GM19240 (cell line): ENCODE data around the gene BCL11B.

ENCODE experiments used
- DNase-seq: peaks from one replicate; pipeline ENCODE4 v3.0.0; 2011; ENCODE audit warnings: low spot score; ENCODE audit not compliant: insufficient read length

The BCL11B gene

DNA sequence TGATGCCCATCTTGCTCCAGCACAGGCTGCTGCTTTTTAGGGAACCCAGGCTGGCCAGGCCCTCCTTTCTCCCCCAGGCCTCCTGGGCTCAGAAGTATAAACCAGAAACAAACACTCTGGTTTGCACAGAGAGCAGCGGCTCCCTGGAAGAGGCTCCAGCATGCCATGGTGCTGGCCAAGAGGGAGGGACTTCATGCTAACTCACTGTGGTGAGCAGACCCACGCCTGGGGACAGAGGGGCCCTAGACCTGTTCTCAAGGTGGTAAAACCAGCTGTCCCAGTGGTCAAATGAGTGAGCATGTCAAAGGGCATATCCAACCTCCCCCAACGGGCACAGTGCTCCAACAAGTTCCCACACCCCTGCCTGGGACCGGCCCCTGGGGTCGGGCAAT lies 15.5 kb downstream of the BCL11B start:
- DNase-seq = no peak

DNA sequence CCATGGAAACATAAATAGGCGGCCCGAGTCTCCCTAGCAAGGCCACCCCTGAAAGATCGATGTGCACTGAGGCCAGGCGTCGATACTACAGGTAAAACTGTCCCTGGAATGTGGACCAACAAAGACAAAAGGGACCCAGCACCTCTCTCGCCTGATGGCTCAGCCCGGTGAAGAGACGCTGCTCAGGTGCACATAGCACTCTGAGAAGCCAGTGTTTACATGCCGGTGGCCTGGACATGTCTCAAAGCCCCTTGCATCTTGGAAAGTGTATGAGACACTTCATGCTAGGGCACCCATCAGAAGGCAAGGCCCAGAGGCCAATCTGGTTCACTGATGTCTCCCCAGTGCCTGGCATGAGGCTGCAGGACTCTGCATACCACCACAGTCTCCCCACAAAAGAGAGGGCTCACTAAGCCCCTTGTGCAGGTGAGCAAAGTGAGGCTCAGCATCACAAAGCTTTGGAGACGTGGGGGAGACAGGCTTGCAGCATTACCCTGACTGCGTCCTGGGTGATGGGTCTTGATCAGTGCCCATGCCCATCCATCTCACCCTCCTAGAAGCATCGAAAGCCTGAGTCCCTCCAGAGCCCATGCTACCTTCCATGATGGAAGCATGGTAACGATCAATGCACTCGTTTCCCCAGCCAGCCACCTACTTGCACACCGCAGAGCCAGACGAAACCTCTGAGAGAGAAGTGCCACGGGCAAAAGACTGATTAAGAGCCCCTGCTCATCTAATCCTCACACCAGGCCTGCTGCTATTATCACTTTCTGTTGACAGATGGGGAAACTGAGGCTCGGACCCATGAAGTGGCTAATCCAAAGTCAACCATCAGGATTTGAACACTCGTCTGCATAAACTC lies 16.1 kb downstream of the BCL11B start:
- no peak for DNase-seq

DNA sequence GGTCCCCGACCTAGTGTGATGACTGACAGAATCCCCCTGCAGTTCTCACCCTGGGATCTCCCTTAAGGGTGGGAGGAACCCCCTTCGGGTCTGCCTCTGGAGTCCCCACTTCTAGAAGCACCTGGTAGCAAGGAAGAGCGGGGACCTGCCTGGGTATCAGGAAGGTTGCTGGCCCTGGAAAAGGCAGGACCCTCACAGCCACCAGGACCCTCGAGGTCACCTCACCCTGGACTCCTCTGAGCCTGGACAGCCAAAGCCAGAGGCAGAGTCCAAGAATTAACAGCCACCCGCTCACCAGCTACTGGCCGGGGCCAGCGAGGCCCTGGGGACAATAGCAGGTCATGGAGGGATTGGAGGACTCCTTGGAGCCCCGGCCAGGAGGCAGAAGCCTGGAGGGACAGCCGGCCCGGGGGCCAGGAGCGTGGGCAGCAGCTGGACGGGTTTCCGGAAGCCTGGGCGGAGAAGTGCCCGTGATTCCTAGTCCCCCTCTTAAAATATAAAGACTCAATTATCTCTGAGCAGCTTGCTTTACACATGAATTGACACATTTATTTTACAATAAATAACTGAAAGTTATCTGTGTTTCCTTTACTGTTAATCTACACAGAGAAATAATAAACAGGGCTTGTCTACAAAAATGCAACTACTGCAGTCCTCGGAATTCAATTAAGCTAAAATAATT lies 17.5 kb downstream of the BCL11B start:
- DNase-seq = no peak

DNA sequence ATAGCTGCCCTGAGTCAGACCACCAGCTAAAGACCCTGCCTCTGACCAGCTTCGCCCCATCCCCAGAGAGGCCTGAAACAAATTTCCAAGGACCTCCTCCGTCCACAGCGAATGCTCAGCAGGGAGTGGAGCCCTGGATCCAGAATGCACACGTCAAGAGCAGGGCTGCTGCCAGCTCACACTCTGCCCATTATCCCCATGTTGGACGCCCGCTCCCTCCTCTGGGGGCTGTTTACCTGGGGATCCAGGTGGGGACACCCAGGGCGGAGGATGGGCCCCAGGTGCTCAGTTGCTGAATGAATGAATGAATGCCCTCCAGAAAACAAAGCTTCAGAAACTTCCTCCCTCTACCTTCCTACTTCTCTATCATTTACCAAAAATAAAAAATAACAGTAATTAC lies 18.1 kb downstream of the BCL11B start:
- no peak for DNase-seq

DNA sequence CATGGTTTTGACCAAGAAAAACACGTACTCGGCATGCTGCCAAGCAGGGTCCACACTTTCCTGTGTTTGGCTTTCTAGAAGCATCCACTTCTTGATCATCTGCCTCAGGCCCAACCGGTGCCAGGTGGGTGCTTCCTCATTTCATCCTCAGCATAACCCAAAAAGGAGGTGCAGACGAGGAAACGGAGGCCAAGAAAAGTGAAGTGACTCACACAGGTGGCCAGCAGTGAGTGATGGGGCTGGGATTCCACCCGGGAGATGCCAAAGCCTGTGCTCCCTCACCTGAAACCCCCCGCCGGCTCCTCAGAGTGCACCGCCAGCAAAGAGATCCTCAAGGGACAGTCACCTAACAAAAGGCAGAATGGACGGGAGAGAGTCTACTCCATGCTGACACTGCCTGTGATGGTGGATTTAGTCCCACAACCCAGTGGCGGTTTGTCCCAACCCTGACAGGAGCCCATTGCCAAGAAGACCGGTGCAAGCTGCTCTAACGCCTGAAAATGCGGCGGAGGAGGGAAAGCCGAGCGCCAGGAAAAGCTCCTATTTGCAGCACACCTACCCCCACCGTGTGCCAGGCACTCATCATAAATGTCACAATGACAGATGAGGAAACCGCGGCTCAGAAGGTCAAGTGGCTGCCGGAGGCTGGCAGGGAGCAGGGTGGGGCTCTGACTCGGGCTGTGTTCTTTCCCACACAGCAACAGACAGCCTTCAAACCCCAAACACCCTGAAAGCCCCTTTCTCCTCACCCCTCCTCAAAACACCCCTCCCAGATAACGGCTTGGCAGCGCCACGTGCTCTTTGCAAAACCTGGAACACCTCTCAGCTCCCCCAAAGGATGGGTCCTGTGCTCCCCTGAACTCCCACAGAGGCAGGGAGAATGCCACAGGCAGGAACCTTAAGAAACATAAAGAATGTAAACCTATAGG lies 18.8 kb downstream of the BCL11B start:
- DNase-seq = no peak

DNA sequence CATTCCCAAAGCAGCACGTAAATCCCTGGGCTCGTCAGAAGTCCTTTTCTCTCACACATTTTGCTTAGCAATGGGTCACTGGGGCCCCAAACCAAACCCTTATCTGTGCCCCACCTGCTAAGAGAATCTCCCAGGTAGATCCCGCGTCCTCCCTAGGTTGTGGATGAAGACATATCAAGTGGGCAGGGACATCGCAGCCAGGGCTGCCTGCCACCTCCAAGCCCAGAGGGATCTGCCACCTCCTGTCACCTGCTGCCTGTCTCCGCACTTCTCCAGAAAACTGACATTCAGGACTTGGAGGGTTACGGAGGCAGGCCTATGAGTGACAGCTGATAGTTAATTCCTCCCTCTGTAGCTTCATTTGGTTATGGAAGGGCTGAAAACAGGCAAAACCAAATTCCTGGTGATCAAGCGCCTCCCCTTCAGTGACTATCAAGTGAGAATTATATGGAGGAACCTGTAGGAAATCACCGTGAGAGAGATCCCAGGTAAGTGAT lies 19.5 kb downstream of the BCL11B start:
- no peak for DNase-seq

DNA sequence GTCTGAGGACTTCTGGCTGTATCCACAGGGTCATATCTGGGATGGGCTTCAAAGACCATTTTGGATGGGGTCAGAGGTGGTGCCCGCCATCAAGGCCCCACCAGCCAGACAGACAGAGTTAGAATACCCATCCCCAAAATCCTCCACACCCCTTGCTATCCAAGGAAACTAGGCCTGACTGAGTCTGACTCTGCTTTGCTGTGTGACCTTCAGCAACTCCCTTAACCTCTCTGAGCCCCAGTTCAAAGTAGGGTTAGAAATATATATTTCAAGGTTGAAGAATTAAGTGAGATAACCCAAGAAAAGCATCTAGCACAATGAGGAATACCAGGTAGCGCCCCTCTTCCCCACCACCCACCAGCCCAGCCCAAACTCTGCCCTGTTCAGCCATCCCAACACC lies 20.3 kb downstream of the BCL11B start:
- DNase-seq = no peak

DNA sequence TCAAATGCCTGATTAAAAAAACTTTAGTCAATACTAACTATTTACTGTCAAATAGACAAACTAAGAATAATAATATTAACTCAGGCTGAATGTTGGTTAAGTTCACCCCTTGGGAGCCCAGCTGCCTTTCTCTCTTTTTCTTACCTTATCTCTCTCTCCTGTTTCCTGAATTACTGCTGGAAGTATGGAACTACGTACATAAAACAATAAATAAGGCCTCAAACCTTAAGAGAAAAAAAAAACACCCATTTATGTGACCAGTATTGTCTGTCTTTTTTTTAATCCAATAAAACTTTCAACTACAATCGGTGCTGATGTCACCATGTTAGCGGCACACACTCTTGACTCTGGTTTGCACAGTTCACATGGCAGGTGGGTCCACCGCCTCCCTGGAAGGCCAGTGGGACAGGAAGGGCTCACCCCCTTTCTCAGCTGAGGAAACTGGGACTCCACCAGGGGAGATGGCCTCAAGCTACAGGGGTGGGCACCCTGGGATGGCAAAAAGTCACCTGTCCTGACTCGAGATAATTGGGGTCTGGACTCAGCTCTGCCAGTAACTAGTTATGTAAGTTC lies 21.3 kb downstream of the BCL11B start:
- no peak for DNase-seq

DNA sequence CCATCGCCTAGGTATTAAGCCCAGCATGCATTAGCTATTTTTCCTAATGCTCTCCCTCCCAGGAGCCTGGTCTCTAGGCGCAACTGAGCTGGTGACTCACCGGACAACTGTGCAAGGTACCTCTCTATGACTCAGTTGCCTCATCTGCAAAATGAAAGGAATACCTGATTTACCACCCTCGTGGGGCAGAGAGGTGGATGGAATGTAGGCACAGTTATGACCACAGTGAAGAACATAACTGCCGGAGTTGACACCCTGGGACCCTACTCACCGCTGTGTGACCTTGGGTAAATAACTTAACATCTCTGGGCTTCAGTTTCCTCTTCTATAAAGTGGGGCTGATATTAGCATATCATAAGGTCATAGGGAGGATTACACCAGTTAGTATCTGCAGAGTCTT lies 22.6 kb downstream of the BCL11B start:
- DNase-seq = no peak

DNA sequence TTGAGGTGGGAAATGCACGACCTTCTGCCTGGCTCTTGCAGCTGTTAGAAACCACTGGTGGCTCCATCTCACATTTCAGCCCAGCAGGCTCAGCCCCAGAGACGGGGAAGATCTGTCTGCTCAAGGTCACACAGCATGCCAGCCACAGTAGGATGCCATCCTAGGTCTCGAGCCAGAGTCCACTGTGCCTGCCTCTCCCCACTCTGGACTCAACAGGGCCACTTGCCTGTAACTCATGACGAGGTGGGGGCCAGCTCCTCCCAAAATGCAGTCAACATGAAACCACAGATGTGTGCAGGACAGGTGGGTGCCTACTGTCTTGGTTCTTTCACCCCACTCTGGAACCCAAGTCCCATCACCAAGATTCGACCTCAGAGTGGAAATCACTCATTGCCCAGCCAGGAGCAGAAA lies 23.2 kb downstream of the BCL11B start:
- DNase-seq = no peak

DNA sequence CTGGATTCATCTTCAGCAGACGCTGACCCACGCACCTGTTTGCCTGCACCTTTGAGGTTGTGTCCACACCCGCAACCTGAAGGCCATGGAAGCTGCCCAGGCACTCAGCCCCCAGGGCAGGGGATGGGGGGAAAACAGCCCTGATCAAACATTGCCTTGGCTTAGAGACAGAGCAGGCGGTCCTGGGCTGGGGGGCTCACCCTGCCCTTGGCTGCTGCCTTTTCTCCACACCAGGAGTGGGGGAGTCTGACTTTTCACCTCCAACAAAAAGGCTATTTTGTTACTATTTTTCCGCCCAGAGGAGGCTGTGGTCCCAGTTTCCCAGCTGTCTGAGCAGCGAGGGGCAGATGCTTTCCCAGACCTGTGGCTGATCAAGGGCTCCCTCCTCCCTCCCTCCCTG lies 24.2 kb downstream of the BCL11B start:
- no peak for DNase-seq

DNA sequence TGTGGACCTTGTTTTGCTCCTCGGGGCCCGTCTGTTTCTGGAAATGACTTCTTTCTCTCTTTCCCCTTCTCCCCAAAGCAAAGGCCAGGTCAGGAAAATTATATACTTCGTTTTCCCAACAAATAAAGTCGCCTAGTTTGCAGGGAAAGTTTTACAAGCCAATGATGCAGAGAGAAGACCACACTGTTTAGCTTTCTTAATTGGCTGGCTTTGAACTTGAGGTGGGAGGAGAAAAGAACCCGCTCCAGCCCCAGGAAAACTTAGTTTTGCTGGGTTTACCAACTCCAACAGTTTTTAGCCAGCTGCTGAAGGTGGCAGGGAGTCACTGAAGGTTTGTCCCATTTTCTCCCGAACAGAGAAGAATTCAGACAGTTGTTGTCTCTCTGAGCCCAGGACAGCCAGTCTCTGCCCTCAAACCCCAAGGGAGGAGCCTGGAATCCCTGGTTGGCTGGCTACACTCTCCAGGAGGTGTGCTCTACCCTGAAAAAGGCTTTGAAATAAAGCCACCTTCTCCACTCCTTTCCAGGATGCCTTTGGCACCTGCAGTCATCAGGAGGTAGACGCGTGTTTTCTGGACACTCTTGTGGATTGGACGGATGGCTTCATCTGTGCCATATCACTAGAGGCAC lies 24.8 kb downstream of the BCL11B start:
- DNase-seq = no peak

DNA sequence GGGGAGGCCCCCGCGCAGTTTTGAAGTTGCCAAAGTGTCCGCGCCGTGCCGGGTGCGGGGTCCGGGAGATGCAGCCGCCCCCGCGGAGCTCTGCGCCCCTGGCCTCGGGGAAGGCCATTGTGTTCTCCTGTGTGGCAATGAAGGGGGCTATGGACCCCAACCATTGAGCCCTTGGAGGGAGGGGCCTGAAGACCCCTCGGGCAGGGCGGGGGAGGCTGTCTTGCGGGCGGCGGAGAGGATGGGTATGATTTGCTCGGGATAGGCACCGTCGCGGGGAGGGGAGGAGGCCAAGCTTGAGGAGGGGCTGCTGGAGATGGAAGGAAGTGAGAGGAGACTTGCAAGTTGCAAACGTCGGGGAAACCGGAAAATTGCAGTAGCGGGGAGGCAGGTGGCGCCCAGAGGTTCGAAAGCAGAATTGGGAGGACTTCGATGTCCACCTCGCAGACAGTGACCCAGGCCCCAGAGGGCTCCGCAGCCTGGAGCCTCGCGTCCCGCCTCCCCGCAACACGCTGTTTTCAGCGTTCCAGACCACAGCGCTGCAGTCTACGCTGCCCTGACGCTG lies 25.4 kb downstream of the BCL11B start:
- no peak for DNase-seq

DNA sequence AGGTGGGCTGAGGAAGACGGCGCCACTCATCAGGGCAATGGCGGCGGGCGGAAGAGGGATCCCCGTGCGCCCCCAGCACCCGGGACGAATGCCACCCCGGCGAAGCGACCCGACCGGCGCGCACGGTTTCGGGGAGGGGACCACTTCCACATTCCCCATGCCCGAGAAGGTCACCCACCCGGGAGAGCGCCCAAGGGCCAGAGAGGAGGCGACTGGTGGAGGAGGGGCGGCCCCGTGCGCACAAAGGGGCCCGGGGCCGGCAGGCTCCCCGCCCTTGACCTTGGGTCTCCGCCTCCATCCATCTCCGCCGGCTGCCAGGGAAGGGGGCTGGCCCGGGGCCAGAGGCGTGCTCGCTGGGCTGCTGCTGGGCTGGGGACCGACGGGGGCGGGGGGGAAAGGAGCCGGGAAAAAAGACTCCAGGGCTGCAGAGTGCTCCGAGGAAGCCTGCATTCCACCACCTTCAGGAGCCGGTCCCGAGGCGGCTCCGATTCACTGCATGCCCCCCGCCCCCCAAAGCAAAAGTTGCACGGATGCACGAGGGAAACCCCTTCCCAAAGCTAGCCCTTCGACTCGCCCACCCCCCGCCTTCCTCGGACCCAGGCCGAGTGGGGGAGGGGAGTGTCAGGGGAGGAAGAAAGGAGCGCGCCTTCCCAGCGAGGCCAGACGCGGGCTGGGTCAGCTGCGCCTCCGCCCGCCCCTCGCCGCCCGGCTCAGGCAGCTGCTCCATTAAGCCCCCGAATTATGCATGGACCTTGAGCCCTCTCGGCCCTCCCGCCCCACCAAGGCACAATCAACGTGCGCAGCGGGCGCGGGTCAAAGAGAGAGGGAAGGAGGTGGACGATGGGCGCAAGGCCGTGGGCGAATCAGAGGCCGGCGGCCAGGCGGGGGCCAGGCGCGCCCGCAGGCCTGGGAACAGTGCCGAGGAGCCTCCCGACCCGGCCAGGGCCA lies 26.2 kb downstream of the BCL11B start:
- no peak for DNase-seq

DNA sequence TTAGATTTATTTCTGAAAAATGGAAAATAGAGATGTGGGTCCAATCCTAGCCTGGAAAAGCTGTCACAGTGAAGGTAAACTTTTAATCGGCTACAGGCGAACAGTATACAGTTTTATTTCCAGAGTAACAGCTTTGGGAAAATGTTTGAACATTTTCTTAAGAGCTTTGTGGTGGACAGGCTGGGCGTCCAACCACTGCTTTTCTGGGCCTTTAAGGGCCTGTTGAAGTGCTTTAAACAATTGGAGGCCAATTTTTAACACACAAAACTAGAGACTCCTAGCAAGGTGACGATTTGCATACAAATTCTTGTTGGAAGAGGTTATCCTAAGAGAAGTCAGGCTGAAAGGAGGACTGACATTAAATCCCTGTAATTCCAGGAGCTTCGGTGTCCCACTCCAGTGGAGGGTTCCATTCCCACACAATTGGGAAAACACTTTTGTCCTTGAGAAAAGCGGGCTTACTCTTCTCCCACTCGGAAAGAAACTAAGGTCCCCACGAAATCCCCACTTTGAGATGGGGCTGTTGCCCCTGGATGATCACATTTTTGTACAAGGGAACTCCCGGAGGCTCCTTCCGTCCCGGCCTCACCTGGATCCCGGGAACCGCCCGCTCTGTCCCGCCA lies 26.9 kb downstream of the BCL11B start:
- DNase-seq = no peak

DNA sequence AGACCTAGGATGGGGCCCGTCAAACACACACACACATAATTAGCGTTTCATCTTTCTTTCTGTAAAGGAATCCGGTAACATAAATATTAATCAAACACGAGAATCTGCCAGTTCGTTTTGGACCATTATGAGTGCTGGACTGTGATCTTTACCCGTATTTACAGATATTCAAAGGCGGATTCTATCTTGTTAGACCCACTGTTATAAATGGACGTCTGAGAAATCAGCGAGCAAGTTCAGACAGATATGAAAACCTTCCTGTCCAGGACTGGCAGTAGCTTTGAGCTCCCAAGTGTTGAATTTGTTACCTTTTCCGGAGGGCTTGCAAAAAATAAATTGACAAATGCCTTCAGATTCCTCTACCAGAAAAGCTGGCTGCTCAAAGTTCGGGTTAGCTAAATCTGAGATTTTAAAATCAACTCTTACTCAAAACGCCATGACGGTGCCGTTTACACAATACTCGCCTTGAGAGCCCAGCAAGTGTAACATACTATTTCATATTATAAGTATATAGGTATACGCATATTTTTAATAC lies 27.6 kb downstream of the BCL11B start:
- DNase-seq = no peak

DNA sequence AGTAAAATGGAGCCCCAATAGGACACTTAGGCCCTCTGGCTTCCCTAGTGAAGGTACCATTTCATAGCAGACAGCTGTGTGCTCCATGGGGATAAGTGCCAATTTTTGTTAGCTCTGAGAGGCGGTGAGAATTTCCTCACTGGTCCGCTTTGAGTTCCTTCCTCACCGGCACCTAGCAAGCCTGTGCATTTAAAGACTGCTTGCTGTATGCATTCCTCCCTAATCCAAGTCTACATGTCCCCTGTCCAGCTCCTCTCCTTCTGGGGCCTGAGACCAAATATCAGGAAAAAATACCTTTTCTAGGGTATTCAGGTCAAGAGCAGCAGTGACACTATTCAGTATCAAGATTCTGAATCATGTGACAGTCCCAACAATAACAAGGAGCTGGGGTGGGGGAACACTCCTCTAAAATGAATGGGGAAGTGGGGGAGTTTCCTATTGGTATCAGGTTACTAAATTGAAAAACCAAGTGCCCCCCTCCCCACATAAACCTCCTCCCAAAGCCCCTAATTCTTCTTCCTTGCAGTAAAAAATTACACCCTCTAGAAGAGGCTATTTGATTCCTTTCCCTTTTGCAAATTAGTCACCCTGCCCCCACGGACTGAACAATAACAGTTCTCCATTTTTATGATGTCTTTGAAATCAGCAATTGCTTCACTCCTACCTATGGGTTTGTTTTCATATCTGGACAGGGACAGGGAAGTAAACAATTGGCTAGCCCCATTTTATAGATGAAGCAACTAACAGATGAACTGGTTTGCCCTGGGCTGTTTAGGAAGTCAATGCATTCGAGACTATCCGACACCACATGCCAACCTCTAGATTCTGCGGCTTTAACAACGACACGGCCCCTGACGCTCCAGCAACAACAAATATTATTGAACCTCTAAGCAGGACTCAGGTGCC lies 28.9 kb downstream of the BCL11B start:
- no peak for DNase-seq

DNA sequence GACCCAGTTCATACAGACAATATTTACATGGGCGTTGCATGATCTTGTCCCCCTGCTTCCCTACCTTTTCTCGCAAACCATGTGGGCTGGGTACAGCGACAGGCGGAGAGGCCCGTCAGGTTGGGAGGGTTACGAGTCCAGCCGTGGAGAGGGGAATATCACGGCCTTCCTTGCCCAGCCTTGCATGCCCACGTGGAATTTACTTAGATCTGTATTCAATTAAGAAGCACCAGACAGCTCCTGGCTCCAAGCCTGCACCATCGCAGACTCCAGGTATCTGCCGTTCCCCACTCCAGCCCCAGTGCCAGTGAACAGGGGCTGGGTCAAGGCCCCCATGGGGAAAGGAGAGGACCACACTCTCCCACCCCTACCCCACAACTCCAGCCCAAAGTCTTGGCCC lies 29.8 kb downstream of the BCL11B start:
- no peak for DNase-seq
